ENCODE results near the gene SLC35G3. TPM values are rescaled to one million over a fixed set of nuclear protein-coding genes. Genes with fewer than 3 reads are reported as not detected.

SLC35G3 gene
- total and polyA plus RNA-seq, 2 experiments from 2014 or later, result not detected

DNA sequence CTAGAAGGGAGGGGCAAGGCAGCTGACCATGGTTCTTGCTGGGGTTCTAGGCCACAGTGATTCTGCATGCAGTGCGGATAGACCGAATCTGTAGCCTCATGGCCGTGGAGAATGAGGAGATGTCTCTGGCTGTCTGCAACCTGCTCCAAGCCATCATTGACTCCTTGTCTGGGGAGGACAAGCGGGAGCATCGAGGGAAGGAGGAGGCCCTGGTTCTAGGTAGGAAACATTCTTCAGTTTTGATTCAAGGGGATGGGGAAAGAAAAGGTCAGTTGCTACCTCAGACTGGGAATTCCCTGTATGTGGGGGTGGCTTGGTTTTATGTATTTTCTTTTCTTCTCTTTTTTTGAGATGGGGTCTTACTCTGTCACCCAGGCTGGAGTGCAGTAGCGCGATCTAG is 38.9 kb downstream of the SLC35G3 start:
- Histone ChIP-seq H3K27me3 (ENCODE audit: insufficient read depth) (no peaks in the 10 kb centered on the region), H3K9me2 (ENCODE audit: insufficient read depth) (0 out of 2 replicates have a peak, but pooled peaks cover 3% of the 10 kb centered on the region), H3K79me2 (replicated peaks; ENCODE audit: insufficient read depth) (no peaks in the 10 kb centered on the region), H3K4me1 (ENCODE audit: insufficient read depth) (no peaks in the 10 kb centered on the region), H3K4me3 (no peak overlapping the region), H4K20me1 (replicated peaks; ENCODE audit: insufficient read depth) (no peaks in the 10 kb centered on the region), H2AFZ (no peak overlapping the region), H3K36me3 (ENCODE audit: insufficient read depth) (no peaks in the 10 kb centered on the region), H3K27ac (ENCODE audit: low read depth) (no peak overlapping the region), H3K4me2 (no peak overlapping the region), H3F3A (replicated peaks; ENCODE audit: low read depth) (no peaks in the 10 kb centered on the region)
- Mint-ChIP-seq H3K4me1 (no peaks in the 10 kb centered on the region), H3K27ac (no peak overlapping the region), H3K36me3 (ENCODE audit: low read depth) (no peaks in the 10 kb centered on the region), H3K4me3 (no peak overlapping the region), H3K9me3 (no peaks in the 10 kb centered on the region), H3K27me3 (ENCODE audit: insufficient read depth, low read depth, poor library complexity) (peaks cover 6% of the 10 kb centered on the region)
- no peak for DNase-seq (ENCODE audit: low spot score)
- ATAC-seq, result no peak
- TF ChIP-seq JUNB (IDR thresholded peaks at IDR 0.05; ENCODE audit: unreplicated experiment), result no peak
- TF ChIP-seq, protein P1, sequence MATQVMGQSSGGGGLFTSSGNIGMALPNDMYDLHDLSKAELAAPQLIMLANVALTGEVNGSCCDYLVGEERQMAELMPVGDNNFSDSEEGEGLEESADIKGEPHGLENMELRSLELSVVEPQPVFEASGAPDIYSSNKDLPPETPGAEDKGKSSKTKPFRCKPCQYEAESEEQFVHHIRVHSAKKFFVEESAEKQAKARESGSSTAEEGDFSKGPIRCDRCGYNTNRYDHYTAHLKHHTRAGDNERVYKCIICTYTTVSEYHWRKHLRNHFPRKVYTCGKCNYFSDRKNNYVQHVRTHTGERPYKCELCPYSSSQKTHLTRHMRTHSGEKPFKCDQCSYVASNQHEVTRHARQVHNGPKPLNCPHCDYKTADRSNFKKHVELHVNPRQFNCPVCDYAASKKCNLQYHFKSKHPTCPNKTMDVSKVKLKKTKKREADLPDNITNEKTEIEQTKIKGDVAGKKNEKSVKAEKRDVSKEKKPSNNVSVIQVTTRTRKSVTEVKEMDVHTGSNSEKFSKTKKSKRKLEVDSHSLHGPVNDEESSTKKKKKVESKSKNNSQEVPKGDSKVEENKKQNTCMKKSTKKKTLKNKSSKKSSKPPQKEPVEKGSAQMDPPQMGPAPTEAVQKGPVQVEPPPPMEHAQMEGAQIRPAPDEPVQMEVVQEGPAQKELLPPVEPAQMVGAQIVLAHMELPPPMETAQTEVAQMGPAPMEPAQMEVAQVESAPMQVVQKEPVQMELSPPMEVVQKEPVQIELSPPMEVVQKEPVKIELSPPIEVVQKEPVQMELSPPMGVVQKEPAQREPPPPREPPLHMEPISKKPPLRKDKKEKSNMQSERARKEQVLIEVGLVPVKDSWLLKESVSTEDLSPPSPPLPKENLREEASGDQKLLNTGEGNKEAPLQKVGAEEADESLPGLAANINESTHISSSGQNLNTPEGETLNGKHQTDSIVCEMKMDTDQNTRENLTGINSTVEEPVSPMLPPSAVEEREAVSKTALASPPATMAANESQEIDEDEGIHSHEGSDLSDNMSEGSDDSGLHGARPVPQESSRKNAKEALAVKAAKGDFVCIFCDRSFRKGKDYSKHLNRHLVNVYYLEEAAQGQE (IDR thresholded peaks at IDR 0.05; ENCODE audit: unreplicated experiment), result no peak
- no peak for TF ChIP-seq EZH2 (IDR thresholded peaks at IDR 0.05; ENCODE audit: low read depth, unreplicated experiment)
- TF ChIP-seq EZH2phosphoT487 (IDR thresholded peaks at IDR 0.05; ENCODE audit: unreplicated experiment), result no peak
- TF ChIP-seq ZNF331 (CRISPR knock-in tag; IDR thresholded peaks at IDR 0.05; ENCODE audit: low read depth), result no peak
- no peak for TF ChIP-seq CREB1 (CRISPR knock-in tag; IDR thresholded peaks at IDR 0.05; ENCODE audit: low read depth)
- TF ChIP-seq, protein P2, sequence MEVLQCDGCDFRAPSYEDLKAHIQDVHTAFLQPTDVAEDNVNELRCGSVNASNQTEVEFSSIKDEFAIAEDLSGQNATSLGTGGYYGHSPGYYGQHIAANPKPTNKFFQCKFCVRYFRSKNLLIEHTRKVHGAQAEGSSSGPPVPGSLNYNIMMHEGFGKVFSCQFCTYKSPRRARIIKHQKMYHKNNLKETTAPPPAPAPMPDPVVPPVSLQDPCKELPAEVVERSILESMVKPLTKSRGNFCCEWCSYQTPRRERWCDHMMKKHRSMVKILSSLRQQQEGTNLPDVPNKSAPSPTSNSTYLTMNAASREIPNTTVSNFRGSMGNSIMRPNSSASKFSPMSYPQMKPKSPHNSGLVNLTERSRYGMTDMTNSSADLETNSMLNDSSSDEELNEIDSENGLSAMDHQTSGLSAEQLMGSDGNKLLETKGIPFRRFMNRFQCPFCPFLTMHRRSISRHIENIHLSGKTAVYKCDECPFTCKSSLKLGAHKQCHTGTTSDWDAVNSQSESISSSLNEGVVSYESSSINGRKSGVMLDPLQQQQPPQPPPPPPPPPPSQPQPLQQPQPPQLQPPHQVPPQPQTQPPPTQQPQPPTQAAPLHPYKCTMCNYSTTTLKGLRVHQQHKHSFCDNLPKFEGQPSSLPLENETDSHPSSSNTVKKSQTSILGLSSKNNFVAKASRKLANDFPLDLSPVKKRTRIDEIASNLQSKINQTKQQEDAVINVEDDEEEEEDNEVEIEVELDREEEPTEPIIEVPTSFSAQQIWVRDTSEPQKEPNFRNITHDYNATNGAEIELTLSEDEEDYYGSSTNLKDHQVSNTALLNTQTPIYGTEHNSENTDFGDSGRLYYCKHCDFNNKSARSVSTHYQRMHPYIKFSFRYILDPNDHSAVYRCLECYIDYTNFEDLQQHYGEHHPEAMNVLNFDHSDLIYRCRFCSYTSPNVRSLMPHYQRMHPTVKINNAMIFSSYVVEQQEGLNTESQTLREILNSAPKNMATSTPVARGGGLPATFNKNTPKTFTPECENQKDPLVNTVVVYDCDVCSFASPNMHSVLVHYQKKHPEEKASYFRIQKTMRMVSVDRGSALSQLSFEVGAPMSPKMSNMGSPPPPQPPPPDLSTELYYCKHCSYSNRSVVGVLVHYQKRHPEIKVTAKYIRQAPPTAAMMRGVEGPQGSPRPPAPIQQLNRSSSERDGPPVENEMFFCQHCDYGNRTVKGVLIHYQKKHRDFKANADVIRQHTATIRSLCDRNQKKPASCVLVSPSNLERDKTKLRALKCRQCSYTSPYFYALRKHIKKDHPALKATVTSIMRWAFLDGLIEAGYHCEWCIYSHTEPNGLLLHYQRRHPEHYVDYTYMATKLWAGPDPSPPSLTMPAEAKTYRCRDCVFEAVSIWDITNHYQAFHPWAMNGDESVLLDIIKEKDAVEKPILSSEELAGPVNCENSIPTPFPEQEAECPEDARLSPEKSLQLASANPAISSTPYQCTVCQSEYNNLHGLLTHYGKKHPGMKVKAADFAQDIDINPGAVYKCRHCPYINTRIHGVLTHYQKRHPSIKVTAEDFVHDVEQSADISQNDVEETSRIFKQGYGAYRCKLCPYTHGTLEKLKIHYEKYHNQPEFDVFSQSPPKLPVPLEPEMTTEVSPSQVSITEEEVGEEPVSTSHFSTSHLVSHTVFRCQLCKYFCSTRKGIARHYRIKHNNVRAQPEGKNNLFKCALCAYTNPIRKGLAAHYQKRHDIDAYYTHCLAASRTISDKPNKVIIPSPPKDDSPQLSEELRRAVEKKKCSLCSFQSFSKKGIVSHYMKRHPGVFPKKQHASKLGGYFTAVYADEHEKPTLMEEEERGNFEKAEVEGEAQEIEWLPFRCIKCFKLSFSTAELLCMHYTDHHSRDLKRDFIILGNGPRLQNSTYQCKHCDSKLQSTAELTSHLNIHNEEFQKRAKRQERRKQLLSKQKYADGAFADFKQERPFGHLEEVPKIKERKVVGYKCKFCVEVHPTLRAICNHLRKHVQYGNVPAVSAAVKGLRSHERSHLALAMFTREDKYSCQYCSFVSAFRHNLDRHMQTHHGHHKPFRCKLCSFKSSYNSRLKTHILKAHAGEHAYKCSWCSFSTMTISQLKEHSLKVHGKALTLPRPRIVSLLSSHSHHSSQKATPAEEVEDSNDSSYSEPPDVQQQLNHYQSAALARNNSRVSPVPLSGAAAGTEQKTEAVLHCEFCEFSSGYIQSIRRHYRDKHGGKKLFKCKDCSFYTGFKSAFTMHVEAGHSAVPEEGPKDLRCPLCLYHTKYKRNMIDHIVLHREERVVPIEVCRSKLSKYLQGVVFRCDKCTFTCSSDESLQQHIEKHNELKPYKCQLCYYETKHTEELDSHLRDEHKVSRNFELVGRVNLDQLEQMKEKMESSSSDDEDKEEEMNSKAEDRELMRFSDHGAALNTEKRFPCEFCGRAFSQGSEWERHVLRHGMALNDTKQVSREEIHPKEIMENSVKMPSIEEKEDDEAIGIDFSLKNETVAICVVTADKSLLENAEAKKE (CRISPR knock-in tag; IDR thresholded peaks at IDR 0.05), result no peak
- TF ChIP-seq, protein P3, sequence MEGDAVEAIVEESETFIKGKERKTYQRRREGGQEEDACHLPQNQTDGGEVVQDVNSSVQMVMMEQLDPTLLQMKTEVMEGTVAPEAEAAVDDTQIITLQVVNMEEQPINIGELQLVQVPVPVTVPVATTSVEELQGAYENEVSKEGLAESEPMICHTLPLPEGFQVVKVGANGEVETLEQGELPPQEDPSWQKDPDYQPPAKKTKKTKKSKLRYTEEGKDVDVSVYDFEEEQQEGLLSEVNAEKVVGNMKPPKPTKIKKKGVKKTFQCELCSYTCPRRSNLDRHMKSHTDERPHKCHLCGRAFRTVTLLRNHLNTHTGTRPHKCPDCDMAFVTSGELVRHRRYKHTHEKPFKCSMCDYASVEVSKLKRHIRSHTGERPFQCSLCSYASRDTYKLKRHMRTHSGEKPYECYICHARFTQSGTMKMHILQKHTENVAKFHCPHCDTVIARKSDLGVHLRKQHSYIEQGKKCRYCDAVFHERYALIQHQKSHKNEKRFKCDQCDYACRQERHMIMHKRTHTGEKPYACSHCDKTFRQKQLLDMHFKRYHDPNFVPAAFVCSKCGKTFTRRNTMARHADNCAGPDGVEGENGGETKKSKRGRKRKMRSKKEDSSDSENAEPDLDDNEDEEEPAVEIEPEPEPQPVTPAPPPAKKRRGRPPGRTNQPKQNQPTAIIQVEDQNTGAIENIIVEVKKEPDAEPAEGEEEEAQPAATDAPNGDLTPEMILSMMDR (conservative IDR thresholded peaks at IDR 0.05; ENCODE audit: low read depth in 2 of 2), result no peak
